GM15510 (cell line): ENCODE measurements around the gene NHLRC4.
A peak's percentile ranks its signal among the peaks of the same experiment; 100 is the strongest.

Experiments used
- POLR2A ChIP-seq: IDR thresholded peaks from 3 replicates; pipeline ENCODE4 v1.6.1; 2011; ENCODE audit warnings: borderline replicate concordance; ENCODE audit not compliant: insufficient read length; ENCODE audit errors: extremely low read depth

NHLRC4 gene

DNA sequence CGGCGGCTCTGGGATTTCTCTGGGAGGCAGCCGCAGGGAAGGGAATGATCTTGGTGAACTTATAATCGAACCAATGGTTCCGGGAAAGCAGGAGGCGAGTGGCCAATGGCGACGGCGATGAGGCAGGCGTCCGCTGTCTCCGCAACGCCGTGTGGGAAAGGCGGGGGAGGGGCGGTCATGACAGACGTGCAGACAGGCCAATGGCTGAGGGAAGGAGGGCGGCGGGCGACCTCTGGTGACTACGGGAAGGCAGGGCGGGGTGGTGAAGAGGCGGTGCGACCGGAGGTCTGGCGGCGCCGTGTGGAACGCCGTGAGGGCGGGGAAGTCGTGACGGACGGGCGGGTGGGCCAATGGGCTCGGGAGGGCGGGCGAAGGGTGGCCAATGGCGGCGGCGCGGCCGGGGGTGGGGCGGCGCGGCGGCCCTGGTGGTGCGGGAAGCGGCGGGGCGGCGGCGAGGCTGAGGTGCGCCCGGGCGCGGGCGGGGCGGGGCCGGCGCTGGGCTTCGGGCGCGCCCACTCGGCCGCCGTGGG is 22.9 kb downstream of the NHLRC4 start, which contains the start of gene RAB40C:
Gene RAB40C, plus strand, starts transcription at position 409 of the 530 bp plus-strand sequence. CDS start 226 bp downstream, outside the sequence.
- peak; percentile 42 for TF ChIP-seq POLR2A

DNA sequence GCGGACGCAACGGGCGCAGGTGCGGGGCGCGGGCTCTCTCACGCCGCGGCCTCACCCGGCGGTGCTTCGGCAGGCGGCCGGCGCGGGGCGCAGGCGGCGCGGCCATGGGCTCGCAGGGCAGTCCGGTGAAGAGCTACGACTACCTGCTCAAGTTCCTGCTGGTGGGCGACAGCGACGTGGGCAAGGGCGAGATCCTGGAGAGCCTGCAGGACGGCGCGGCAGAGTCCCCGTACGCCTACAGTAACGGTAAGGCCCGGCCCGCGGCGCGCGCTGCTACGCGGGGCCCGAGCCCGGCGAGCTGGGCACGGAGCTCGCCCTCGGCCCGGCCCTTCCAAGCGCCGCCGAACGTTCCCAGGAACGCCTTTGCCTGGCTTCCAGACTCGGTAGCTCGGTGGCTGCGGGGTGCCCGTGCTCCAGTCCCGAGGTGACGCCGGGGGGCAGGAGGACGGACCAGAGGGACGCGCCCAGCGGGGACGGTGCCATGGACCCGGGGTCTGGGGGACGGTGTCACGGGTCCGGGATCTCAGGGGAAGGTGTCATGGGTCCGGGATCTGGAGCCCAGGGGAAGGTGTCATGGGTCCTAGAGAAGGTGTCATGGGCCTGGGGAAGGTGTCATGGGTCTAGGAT is 23.5 kb downstream of the NHLRC4 start:
- TF ChIP-seq POLR2A, result peak; percentile 7

- TF ChIP-seq POLR2A, result no peak
Measured at GRCh38 chr16:590815-591200, 24.0 kb downstream of the NHLRC4 start.

DNA sequence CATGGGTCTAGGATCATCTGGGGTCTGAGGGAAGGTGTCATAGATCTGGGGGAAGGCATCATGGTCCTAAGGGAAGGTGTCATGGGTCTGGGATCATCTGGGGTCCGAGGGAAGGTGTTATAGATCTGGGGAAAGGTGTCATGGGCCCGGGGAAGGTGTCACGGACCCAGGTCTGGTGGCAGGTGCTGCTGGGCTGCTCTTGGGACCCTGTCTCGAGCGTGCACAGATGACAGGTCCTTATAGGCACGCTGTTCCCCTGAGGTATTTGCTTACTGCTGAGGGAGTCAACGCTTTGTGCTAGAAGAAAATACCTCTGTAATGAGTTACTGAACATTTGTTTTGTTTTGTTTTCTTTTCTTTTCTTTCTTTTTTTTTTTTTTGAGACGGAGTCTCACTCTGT is 24.4 kb downstream of the NHLRC4 start:
- TF ChIP-seq POLR2A, result no peak

GRCh38 chr16:591892-592517 is 25.2 kb downstream of the NHLRC4 start:
- no peak for TF ChIP-seq POLR2A

DNA sequence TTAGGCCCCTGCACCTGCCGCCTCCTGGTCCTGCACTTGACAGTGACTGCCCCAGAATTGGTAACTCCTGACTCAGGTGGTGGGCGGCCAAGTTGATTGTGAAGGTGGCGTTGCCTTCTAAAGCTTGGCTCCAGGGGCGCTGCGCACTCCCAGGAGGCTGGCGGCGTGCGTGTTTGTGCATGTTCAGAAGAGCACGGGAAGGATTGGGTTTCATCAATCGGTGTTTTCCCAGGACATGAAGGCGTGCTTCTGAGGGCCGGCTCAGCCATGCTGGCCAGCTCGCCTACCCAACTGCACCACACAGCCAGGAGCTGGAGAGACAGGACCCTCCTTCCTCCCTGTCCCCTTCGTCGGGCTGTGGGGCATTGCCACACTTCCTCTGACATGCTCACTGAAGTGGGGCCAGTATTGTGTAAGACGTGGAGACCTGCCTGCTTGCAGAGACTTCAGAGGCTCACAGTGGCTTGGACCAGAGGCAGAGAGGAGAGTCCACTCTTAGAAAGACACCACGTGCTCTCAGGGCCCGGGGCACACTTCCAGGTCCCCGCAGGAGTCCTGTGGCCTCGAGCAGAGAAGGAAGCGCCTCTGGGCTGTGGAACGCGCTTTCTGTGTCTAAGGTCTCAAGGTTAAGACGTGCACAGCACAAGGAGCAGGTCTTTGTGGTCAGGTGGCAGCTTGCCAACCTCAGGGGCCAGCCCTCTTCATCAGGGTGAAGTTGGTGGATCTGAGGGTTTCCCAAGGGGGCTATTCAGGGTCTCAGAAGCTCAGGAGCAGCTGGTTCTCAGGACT is 25.9 kb downstream of the NHLRC4 start:
- no peak for TF ChIP-seq POLR2A

GRCh38 chr16:593406-593805 is 26.6 kb downstream of the NHLRC4 start:
- TF ChIP-seq POLR2A, result no peak

- TF ChIP-seq POLR2A, result no peak
Measured at GRCh38 chr16:593807-594206, 27.0 kb downstream of the NHLRC4 start.

DNA sequence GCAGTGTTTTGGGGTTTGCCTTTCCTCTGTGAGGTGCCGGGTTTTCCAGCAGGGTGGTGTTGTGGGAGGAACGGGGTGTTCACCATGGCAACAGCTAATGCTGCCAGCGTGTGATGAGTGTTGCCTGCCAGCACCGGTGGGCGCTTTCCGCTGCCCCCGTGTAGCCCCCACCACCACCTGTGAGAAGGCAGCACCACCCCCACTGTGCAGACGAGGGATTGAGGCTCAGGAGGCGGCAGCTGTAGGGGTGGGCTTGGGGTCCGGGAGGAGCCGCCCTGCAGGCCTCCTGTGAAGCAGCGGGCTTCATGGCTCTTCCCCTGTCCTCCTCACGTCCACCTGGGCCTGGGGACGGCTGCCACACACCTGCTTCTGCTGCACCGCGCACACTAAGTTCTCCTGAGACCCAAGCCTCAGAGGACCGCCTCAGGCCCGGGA is 28.3 kb downstream of the NHLRC4 start:
- no peak for TF ChIP-seq POLR2A

GRCh38 chr16:595942-596735 is 29.3 kb downstream of the NHLRC4 start:
- no peak for TF ChIP-seq POLR2A

GRCh38 chr16:596736-597060 is 29.9 kb downstream of the NHLRC4 start:
- TF ChIP-seq POLR2A, result no peak

DNA sequence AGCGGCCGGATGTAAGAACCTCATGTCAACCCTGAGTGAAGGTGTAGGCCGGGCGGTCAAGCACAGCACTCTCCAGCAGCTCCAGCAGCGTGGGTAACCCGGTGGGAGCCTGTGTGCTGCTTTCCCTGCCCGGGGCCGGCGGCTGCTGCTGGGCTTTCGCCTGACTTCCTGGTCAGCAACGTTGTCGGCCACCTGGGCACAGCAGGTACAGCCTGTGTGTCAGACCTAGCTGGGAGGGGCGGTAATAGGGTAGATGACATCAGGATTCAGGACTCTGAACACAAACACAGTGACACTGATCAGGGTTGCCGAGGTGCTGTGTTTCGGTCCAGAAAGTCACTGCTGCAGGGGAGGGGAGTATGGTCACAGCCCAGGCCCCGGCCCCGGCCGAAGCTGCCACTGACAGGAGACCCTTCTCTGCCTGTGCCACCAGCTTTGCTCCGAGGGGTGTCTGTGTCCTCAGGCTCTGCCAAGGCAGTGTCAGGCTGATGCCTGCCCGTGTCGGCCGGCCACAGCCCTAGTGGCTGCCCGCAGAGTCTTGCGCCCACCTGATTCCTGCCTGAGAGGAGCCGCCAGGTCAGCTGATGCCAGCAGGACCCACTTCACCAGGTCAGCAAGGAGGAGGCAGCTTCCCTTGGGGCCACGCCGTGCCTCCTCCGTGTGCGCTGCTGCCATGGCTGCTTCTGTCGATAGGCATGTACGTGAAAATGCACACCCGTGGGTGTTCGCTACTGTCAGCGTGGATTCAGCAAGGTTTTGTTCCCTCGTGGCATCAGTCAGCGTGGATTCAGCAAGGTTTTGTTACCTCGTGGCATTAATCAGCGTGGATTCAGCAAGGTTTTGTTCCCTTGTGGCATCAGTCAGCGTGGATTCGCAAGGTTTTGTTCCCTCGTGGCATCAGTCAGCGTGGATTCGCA is 32.3 kb downstream of the NHLRC4 start:
- no peak for TF ChIP-seq POLR2A

DNA sequence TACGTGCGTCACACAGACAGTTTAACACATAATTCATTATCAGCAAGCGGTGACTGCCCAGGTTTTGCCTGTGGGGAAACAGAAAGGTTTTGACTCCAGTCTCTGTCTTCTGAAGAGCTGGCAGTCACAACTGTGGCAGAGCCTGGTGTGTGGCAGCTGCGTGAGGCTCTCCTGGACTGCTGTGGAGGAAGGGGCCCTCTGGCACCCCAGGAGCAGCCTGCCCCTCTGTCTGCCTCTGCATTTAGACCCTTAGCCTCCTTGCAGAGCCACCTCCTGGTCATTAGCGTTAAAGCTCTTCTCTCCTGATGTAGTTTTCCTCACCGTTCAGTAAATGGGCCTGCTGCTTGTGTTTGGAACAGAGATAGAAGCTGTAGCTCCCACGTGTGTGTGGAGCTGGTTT is 34.0 kb downstream of the NHLRC4 start:
- no peak for TF ChIP-seq POLR2A

- TF ChIP-seq POLR2A, result no peak
Measured at GRCh38 chr16:603933-604332, 37.1 kb downstream of the NHLRC4 start.

DNA sequence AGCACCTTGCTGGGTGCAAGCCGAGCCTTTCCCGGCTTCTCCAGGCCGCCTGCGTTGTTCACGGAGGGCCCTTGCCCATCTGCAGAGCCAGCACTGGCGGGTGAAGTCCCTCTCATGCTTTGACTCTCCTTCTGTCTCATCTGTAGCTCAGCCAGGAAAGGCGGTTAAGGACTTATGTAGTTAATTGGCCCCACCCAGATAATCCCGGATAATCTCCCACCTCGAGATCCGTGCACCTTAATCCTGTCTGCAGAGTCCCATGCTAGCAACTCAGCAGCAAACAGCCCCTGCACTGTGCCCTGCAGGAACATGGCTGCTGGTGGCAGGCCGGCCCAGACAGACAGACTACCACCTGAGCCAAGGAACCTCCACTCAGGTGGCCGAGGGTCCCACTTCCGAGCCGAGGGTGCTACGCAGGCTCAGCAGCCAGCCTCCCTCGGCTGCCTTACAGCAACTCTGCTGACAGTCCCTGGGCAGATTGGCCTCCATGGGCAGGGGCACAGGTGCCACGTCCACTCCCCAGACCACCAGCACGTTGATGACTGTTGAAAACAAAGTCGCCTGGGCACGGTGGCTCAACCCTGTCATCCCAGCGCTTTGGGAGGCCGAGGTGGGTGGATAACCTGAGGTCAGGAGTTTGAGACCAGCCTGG is 40.0 kb downstream of the NHLRC4 start:
- no peak for TF ChIP-seq POLR2A
